SH-SY5Y (cell line): ENCODE results near the gene NAV2.

Experiments used
- GATA2 ChIP-seq: IDR thresholded peaks from 2 replicates; pipeline ENCODE4 v1.6.1; 2011; ENCODE audit warnings: mild to moderate bottlenecking, low read depth, low read length
- GATA3 ChIP-seq: IDR thresholded peaks from 2 replicates; pipeline ENCODE4 v1.6.1; 2011; ENCODE audit warnings: low read depth, mild to moderate bottlenecking, low read length, moderate library complexity

- TF ChIP-seq GATA2 (no peak), GATA3 (no peak)
Observed at GRCh38 chr11:20066013-20066782, 353.6 kb downstream of the NAV2 start.
